ENCODE data around the gene VWC2.
"Not testable (repeated sequence)": the region's sequence is repeated elsewhere in the genome, so short reads cannot be mapped to it uniquely, and the experiment has no call there.

Gene VWC2

GRCh38 chr7:49787980-49788379 is 14.5 kb downstream of the VWC2 start:
- DNase-seq (ENCODE audit: low read depth) = no peak

GRCh38 chr7:49788455-49789059 is 15.1 kb downstream of the VWC2 start:
- DNase-seq (ENCODE audit: low read depth) = no peak

GRCh38 chr7:49789736-49790135 is 16.3 kb downstream of the VWC2 start:
- DNase-seq (ENCODE audit: low read depth) = no peak

- no peak for DNase-seq (ENCODE audit: low read depth)
These were observed 16.8 kb downstream of the VWC2 start for GRCh38 chr7:49790209-49790608.

GRCh38 chr7:49791088-49791741 is 17.8 kb downstream of the VWC2 start:
- no peak for DNase-seq (ENCODE audit: low read depth)

- no peak for DNase-seq (ENCODE audit: low read depth)
These were observed 24.7 kb downstream of the VWC2 start for GRCh38 chr7:49797987-49798660.

GRCh38 chr7:49800031-49800430 is 26.6 kb downstream of the VWC2 start:
- DNase-seq (ENCODE audit: low read depth) = no peak

- DNase-seq (ENCODE audit: low read depth) = no peak
These were observed 29.2 kb downstream of the VWC2 start for GRCh38 chr7:49802600-49802999.

GRCh38 chr7:49803812-49804211 is 30.4 kb downstream of the VWC2 start:
- DNase-seq (ENCODE audit: low read depth) = no peak

- DNase-seq (ENCODE audit: low read depth) = no peak
These were observed 32.1 kb downstream of the VWC2 start for GRCh38 chr7:49805371-49806007.

- DNase-seq (ENCODE audit: low read depth) = no peak
These were observed 39.1 kb downstream of the VWC2 start for GRCh38 chr7:49812534-49812933.

GRCh38 chr7:49817279-49817678 is 43.8 kb downstream of the VWC2 start:
- DNase-seq (ENCODE audit: low read depth) = no peak

- DNase-seq (ENCODE audit: low read depth) = no peak
These were observed 47.7 kb downstream of the VWC2 start for GRCh38 chr7:49821181-49821580.

- no peak for DNase-seq (ENCODE audit: low read depth)
These were observed 49.4 kb downstream of the VWC2 start for GRCh38 chr7:49822856-49823255.

GRCh38 chr7:49823566-49823965 is 50.1 kb downstream of the VWC2 start:
- DNase-seq (ENCODE audit: low read depth) = no peak

GRCh38 chr7:49839863-49840645 is 66.6 kb downstream of the VWC2 start:
- no peak for DNase-seq (ENCODE audit: low read depth)

- DNase-seq (ENCODE audit: low read depth) = no peak
These were observed 67.4 kb downstream of the VWC2 start for GRCh38 chr7:49840751-49841405.

GRCh38 chr7:49845626-49846025 is 72.2 kb downstream of the VWC2 start:
- DNase-seq (ENCODE audit: low read depth) = no peak

- no peak for DNase-seq (ENCODE audit: low read depth)
These were observed 74.9 kb downstream of the VWC2 start for GRCh38 chr7:49848211-49848841.

GRCh38 chr7:49850921-49851613 is 77.6 kb downstream of the VWC2 start:
- no peak for DNase-seq (ENCODE audit: low read depth)

- not testable (repeated sequence) for DNase-seq (ENCODE audit: low read depth)
These were observed 78.1 kb downstream of the VWC2 start for GRCh38 chr7:49851614-49851934.

Measured in stimulated activated CD8-positive, alpha-beta memory T cell treated with anti-CD3 and anti-CD28 coated beads, Interleukin-12 subunit alpha, Interleukin-12 subunit beta, amount 100 ng/mL, for 1 hour (primary cell).